Measurements from ENCODE around the gene INPP4B.

Gene INPP4B

DNA sequence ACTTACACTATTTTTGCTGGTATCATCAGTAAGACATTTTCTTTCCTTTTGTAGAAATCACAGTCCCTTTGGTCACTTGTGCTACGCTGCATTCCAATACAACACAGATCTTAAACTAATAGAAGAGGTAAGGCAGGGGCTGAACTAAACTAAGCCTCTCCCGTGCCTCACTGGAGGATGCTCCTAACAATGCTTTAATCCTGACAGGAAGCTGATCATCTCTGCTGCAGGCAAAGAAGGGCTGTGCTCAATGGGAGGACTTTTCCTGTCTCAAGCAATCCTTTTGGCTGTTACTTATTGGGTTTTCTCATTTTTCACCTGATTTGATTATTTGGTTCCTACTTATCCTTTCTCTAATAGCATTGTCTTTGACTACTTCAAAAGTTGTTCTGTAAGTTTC is 583.1 kb downstream of the INPP4B start:
- H3K36me3 ChIP-seq (ENCODE audit: control insufficient read depth in 2 of 2, insufficient read depth in 2 of 2, low read length in 2 of 2), result no peaks in the 10 kb centered on the region
- peaks cover 9% of the 10 kb centered on the region for H3K4me1 ChIP-seq (ENCODE audit: control insufficient read depth, insufficient read depth, low read length)
- no peak overlapping the region for H3K27ac ChIP-seq (ENCODE audit: low read length)
- H3K27me3 ChIP-seq (ENCODE audit: control insufficient read depth in 1 of 2, insufficient read depth in 2 of 2, low read length in 2 of 2), result no peaks in the 10 kb centered on the region
- H3K9me3 ChIP-seq (ENCODE audit: control insufficient read depth in 2 of 2, low read length in 2 of 2), result no peaks in the 10 kb centered on the region
- H3K9ac ChIP-seq (ENCODE audit: low read length in 2 of 2), result no peak overlapping the region
- H3K4me3 ChIP-seq (ENCODE audit: low read length in 2 of 2), result no peak overlapping the region

DNA sequence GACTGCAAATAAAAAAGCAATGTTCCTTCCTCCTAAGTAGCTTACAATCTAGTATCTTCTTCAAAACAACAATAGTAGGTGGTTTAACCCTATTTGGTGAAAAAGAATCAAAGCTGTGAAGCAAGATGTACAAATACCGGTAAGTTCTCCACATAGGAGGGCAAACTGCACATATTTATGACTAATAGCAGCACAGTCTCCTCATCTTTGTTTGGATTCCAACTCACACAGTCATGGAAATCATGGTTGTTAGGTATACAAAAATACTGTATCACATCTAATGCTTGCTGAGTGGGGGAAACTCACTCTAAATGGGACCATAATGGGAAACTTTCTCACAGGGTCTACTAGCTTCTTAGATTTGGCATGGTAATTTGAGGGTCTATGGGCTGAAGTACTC is 597.2 kb downstream of the INPP4B start:
- Histone ChIP-seq H3K27ac (ENCODE audit: low read length) (no peak overlapping the region), H3K36me3 (ENCODE audit: control insufficient read depth in 2 of 2, insufficient read depth in 2 of 2, low read length in 2 of 2) (no peaks in the 10 kb centered on the region), H3K9me3 (ENCODE audit: control insufficient read depth in 2 of 2, low read length in 2 of 2) (no peaks in the 10 kb centered on the region), H3K4me1 (ENCODE audit: control insufficient read depth, insufficient read depth, low read length) (no peaks in the 10 kb centered on the region), H3K4me3 (ENCODE audit: low read length in 2 of 2) (no peak overlapping the region), H3K27me3 (ENCODE audit: control insufficient read depth in 1 of 2, insufficient read depth in 2 of 2, low read length in 2 of 2) (no peaks in the 10 kb centered on the region), H3K9ac (ENCODE audit: low read length in 2 of 2) (no peak overlapping the region)

DNA sequence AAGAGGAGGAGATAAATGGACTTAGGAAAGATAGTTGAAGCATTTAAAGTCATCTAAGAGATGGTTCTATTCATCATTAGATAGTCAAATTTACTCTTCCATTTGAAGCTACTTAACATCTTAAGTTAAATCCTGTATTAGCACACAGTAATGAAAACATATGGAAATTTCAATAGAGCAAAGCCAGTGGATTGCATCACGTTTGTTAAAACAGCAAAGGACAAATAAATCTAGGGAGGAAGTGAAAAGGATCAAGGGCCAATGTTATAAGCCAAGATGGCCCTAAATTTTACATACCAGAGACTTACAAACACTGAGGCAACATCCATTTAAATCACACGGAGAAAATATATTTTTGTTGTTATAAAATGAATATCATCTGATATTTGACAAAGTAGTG is 602.8 kb downstream of the INPP4B start:
- no peak overlapping the region for H3K4me3 ChIP-seq (ENCODE audit: low read length in 2 of 2)
- no peak overlapping the region for H3K27ac ChIP-seq (ENCODE audit: low read length)
- no peaks in the 10 kb centered on the region for H3K27me3 ChIP-seq (ENCODE audit: control insufficient read depth in 1 of 2, insufficient read depth in 2 of 2, low read length in 2 of 2)
- no peak overlapping the region for H3K9ac ChIP-seq (ENCODE audit: low read length in 2 of 2)
- no peaks in the 10 kb centered on the region for H3K9me3 ChIP-seq (ENCODE audit: control insufficient read depth in 2 of 2, low read length in 2 of 2)
- no peaks in the 10 kb centered on the region for H3K36me3 ChIP-seq (ENCODE audit: control insufficient read depth in 2 of 2, insufficient read depth in 2 of 2, low read length in 2 of 2)
- H3K4me1 ChIP-seq (ENCODE audit: control insufficient read depth, insufficient read depth, low read length), result no peaks in the 10 kb centered on the region

DNA sequence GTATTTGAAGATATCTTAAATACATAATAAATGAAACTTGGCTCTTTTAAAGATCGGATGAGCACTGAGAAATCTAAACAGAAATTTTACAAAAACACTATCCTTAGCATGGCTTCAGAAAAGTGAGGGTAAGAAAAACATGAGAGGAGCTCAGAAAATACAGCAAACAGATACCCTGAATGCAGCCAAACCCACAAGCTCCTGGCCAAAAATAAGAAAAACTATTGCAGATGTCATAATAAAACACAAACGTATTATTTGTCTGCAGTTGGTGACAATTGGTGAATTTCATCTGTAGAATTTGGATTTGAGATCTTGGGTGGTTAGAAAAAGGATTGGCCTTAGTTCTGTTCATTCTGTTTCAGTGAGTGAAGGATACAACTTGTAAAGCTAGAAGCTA is 603.9 kb downstream of the INPP4B start:
- Histone ChIP-seq H3K36me3 (ENCODE audit: control insufficient read depth in 2 of 2, insufficient read depth in 2 of 2, low read length in 2 of 2) (no peaks in the 10 kb centered on the region), H3K9ac (ENCODE audit: low read length in 2 of 2) (no peak overlapping the region), H3K27ac (ENCODE audit: low read length) (no peak overlapping the region), H3K4me1 (ENCODE audit: control insufficient read depth, insufficient read depth, low read length) (no peaks in the 10 kb centered on the region), H3K9me3 (ENCODE audit: control insufficient read depth in 2 of 2, low read length in 2 of 2) (no peaks in the 10 kb centered on the region), H3K27me3 (ENCODE audit: control insufficient read depth in 1 of 2, insufficient read depth in 2 of 2, low read length in 2 of 2) (no peaks in the 10 kb centered on the region), H3K4me3 (ENCODE audit: low read length in 2 of 2) (no peak overlapping the region)

DNA sequence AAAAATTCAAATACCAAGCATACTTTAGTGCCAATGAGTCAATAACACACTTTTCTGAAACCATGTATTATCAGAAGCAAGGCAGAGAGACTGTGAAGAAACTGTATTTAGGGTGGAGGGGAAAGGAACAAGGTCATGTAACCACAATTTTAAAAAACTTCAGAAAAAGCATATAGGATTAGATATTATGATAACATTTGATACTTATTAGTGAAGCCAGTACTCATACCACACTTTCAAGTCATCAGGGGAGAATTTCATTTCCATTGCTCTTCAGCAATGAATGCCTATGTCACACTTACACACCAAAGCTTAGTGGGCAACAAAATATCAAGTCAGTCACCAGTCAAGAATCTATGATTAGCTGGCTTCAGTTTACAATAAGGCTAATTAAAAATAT is 607.5 kb downstream of the INPP4B start:
- no peaks in the 10 kb centered on the region for H3K36me3 ChIP-seq (ENCODE audit: control insufficient read depth in 2 of 2, insufficient read depth in 2 of 2, low read length in 2 of 2)
- H3K4me1 ChIP-seq (ENCODE audit: control insufficient read depth, insufficient read depth, low read length), result no peaks in the 10 kb centered on the region
- H3K9ac ChIP-seq (ENCODE audit: low read length in 2 of 2), result no peak overlapping the region

DNA sequence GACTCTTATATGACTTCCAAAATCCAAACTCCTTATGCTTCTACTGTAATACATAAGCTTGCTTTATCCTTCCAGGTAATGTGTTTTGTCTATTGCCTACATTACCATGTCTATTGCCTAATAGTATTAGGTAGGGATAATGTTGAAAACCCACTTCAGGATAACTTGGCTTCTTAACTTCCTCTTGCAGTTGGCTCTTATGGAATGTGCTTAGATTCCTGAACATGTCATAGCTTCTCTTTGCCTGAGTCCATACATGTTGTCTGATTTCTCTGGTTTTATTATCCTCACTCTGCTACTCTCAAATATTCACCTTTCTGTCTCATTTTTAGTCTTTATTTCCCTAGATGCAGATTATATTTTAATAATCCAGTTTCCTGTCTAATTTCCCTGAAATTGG is 609.8 kb downstream of the INPP4B start:
- no peaks in the 10 kb centered on the region for H3K9me3 ChIP-seq (ENCODE audit: control insufficient read depth in 2 of 2, low read length in 2 of 2)
- H3K36me3 ChIP-seq (ENCODE audit: control insufficient read depth in 2 of 2, insufficient read depth in 2 of 2, low read length in 2 of 2), result no peaks in the 10 kb centered on the region
- H3K27ac ChIP-seq (ENCODE audit: low read length), result no peak overlapping the region
- H3K4me3 ChIP-seq (ENCODE audit: low read length in 2 of 2), result no peak overlapping the region
- no peak overlapping the region for H3K9ac ChIP-seq (ENCODE audit: low read length in 2 of 2)
- H3K27me3 ChIP-seq (ENCODE audit: control insufficient read depth in 1 of 2, insufficient read depth in 2 of 2, low read length in 2 of 2), result no peaks in the 10 kb centered on the region
- H3K4me1 ChIP-seq (ENCODE audit: control insufficient read depth, insufficient read depth, low read length), result no peaks in the 10 kb centered on the region

More for the DNA sequence above, 607.5 kb downstream of the INPP4B start:
- Histone ChIP-seq H3K9me3 (ENCODE audit: control insufficient read depth in 2 of 2, low read length in 2 of 2) (no peaks in the 10 kb centered on the region), H3K27ac (ENCODE audit: low read length) (no peak overlapping the region), H3K27me3 (ENCODE audit: control insufficient read depth in 1 of 2, insufficient read depth in 2 of 2, low read length in 2 of 2) (no peaks in the 10 kb centered on the region), H3K4me3 (ENCODE audit: low read length in 2 of 2) (no peak overlapping the region)

DNA sequence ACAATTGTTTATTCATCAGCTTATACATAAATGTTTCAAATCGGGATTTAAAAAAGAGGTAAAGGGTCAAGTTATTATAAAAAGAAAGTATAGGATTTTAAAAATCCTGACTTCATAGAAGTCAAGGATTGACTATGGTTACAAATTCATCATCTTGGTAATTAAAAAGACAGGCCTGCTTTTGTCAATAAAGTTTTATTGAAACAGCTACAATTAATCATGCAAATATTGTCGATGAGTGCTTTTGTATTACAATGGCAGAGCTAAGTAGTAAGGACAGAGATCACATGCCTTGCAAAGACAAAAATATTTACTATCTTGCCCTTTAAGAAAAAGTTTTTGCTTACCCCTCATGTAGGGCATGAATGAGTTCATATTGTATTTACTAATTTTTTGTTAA is 614.3 kb downstream of the INPP4B start:
- Histone ChIP-seq H3K36me3 (ENCODE audit: control insufficient read depth in 2 of 2, insufficient read depth in 2 of 2, low read length in 2 of 2) (no peaks in the 10 kb centered on the region), H3K9ac (ENCODE audit: low read length in 2 of 2) (no peak overlapping the region), H3K27ac (ENCODE audit: low read length) (no peak overlapping the region), H3K27me3 (ENCODE audit: control insufficient read depth in 1 of 2, insufficient read depth in 2 of 2, low read length in 2 of 2) (no peaks in the 10 kb centered on the region), H3K4me3 (ENCODE audit: low read length in 2 of 2) (no peak overlapping the region), H3K9me3 (ENCODE audit: control insufficient read depth in 2 of 2, low read length in 2 of 2) (no peaks in the 10 kb centered on the region), H3K4me1 (ENCODE audit: control insufficient read depth, insufficient read depth, low read length) (no peaks in the 10 kb centered on the region)

DNA sequence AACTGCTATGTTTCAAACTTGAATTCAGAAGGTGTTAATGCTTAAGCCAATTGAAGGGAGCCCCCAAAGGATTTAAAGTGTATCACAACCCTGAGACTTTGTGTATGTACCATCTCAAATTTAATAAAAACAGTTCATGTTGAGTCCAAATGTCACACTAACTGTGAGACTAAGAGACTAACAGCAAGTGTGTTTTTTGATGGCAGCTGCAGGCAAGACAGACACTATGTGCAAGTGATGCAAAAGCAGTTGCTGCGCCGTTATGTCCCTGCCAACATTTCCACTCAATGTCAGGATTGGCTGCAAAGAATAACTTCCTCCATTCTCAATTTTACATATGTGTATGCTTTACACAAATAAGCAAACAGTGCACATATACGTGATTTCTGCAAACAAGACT is 615.1 kb downstream of the INPP4B start:
- Histone ChIP-seq H3K9ac (ENCODE audit: low read length in 2 of 2) (no peak overlapping the region), H3K36me3 (ENCODE audit: control insufficient read depth in 2 of 2, insufficient read depth in 2 of 2, low read length in 2 of 2) (no peaks in the 10 kb centered on the region)

DNA sequence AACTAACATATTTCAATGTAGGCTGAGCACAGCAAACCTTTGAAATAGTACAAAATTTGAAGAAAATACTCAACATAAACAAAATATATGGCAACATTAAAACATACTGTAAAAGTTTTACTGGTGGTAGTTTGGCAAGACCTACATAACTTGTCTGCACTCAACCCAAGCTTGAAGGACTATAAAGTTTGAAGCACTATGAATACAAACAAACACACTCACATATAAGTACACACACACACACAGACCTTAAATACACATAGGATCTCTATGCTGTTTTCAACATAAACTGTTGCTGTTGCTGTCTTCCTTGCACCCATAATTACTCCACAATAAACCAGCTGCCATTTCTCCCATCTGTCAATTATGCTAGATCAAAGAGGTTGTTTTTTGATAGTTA is 620.1 kb downstream of the INPP4B start:
- Histone ChIP-seq H3K4me3 (ENCODE audit: low read length in 2 of 2) (no peak overlapping the region), H3K27ac (ENCODE audit: low read length) (no peak overlapping the region), H3K4me1 (ENCODE audit: control insufficient read depth, insufficient read depth, low read length) (no peaks in the 10 kb centered on the region), H3K9ac (ENCODE audit: low read length in 2 of 2) (no peak overlapping the region), H3K36me3 (ENCODE audit: control insufficient read depth in 2 of 2, insufficient read depth in 2 of 2, low read length in 2 of 2) (no peaks in the 10 kb centered on the region), H3K27me3 (ENCODE audit: control insufficient read depth in 1 of 2, insufficient read depth in 2 of 2, low read length in 2 of 2) (no peaks in the 10 kb centered on the region), H3K9me3 (ENCODE audit: control insufficient read depth in 2 of 2, low read length in 2 of 2) (no peaks in the 10 kb centered on the region)

More for the DNA sequence above, 615.1 kb downstream of the INPP4B start:
- Histone ChIP-seq H3K4me3 (ENCODE audit: low read length in 2 of 2) (no peak overlapping the region), H3K27me3 (ENCODE audit: control insufficient read depth in 1 of 2, insufficient read depth in 2 of 2, low read length in 2 of 2) (no peaks in the 10 kb centered on the region), H3K9me3 (ENCODE audit: control insufficient read depth in 2 of 2, low read length in 2 of 2) (no peaks in the 10 kb centered on the region), H3K27ac (ENCODE audit: low read length) (no peak overlapping the region), H3K4me1 (ENCODE audit: control insufficient read depth, insufficient read depth, low read length) (no peaks in the 10 kb centered on the region)

DNA sequence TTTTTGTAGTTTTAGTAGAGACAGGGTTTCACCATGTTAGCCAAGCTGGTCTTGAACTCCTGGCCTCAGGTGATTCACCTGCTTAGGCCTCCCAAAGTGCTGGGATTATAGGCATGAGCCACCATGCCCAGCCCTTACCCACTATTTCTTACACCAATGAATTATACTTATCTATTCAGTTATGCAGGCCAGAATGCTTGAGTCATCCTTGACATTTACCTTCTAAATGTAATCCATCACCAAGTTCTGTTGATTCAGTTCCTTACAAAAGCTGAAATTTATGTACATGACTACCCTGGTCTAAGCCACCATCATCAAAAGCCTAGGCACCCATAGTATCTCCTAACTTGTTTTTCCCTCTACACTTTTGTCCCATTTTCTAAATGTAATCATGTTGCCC is 624.0 kb downstream of the INPP4B start:
- no peaks in the 10 kb centered on the region for H3K27me3 ChIP-seq (ENCODE audit: control insufficient read depth in 1 of 2, insufficient read depth in 2 of 2, low read length in 2 of 2)
- H3K9me3 ChIP-seq (ENCODE audit: control insufficient read depth in 2 of 2, low read length in 2 of 2), result no peaks in the 10 kb centered on the region
- H3K4me1 ChIP-seq (ENCODE audit: control insufficient read depth, insufficient read depth, low read length), result no peaks in the 10 kb centered on the region
- no peak overlapping the region for H3K4me3 ChIP-seq (ENCODE audit: low read length in 2 of 2)
- no peaks in the 10 kb centered on the region for H3K36me3 ChIP-seq (ENCODE audit: control insufficient read depth in 2 of 2, insufficient read depth in 2 of 2, low read length in 2 of 2)
- H3K9ac ChIP-seq (ENCODE audit: low read length in 2 of 2), result no peak overlapping the region
- no peak overlapping the region for H3K27ac ChIP-seq (ENCODE audit: low read length)

DNA sequence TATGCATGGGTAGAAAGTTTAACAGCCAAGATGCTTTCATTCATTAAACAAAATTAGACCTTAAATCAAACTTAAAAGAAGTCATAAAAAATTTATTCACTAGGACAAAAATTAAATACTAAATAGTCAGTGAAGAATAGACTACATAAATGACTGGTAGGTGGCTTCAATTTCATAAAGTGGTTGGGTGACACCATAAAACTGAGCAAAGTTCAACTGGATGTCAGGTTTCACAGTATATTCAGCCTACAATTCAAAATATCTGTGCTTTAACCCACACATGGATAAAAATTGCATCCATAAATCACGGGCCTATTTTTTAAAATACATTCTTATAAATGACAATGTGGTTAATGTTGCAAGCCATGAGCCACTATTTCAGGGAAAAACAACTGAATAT is 627.4 kb downstream of the INPP4B start:
- Histone ChIP-seq H3K27me3 (ENCODE audit: control insufficient read depth in 1 of 2, insufficient read depth in 2 of 2, low read length in 2 of 2) (no peaks in the 10 kb centered on the region), H3K9ac (ENCODE audit: low read length in 2 of 2) (no peak overlapping the region), H3K27ac (ENCODE audit: low read length) (no peak overlapping the region), H3K4me3 (ENCODE audit: low read length in 2 of 2) (no peak overlapping the region), H3K9me3 (ENCODE audit: control insufficient read depth in 2 of 2, low read length in 2 of 2) (no peaks in the 10 kb centered on the region), H3K4me1 (ENCODE audit: control insufficient read depth, insufficient read depth, low read length) (no peaks in the 10 kb centered on the region), H3K36me3 (ENCODE audit: control insufficient read depth in 2 of 2, insufficient read depth in 2 of 2, low read length in 2 of 2) (no peaks in the 10 kb centered on the region)

DNA sequence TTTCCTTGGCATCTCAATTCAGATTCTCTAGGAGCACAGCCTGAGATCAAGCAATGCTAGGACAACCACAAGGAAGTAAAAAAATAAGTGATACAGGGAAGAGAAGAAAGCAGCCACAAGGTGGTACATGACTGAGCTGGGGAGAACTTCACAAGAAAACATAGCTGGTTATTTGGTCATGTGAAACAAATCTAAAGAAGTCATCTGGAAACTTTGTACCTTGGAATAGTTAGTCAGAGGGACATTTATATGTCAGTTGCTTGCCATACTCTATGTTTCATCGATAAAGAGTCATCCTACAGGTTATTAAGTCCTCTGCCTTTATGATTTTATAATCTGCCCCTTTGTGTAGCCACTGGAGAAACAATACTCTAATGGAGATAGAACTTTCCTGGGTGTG is 634.7 kb downstream of the INPP4B start:
- Histone ChIP-seq H3K4me3 (ENCODE audit: low read length in 2 of 2) (no peak overlapping the region), H3K9me3 (ENCODE audit: control insufficient read depth in 2 of 2, low read length in 2 of 2) (peaks cover 0 to 4% of the 10 kb centered on the region in 2 donors), H3K27me3 (ENCODE audit: control insufficient read depth in 1 of 2, insufficient read depth in 2 of 2, low read length in 2 of 2) (no peaks in the 10 kb centered on the region), H3K4me1 (ENCODE audit: control insufficient read depth, insufficient read depth, low read length) (no peaks in the 10 kb centered on the region), H3K36me3 (ENCODE audit: control insufficient read depth in 2 of 2, insufficient read depth in 2 of 2, low read length in 2 of 2) (no peaks in the 10 kb centered on the region), H3K9ac (ENCODE audit: low read length in 2 of 2) (no peak overlapping the region), H3K27ac (ENCODE audit: low read length) (no peak overlapping the region)
